GM19099 (cell line): ENCODE measurements around the gene VPS37B.

Experiments
- POLR2A ChIP-seq: IDR thresholded peaks from 3 replicates; pipeline ENCODE4 v1.6.1; 2011; ENCODE audit warnings: low read depth; ENCODE audit not compliant: insufficient read length; ENCODE audit errors: extremely low read depth

The VPS37B gene

GRCh38 chr12:122845041-122845864 lies 50.7 kb downstream of the VPS37B start:
- no peak for TF ChIP-seq POLR2A

GRCh38 chr12:122844366-122844971 lies 51.5 kb downstream of the VPS37B start:
- no peak for TF ChIP-seq POLR2A

- TF ChIP-seq POLR2A: no peak
Measured at GRCh38 chr12:122843455-122843854, 52.5 kb downstream of the VPS37B start.

GRCh38 chr12:122842505-122843405 lies 53.2 kb downstream of the VPS37B start:
- no peak for TF ChIP-seq POLR2A

- no peak for TF ChIP-seq POLR2A
Measured at GRCh38 chr12:122841544-122842321, 54.2 kb downstream of the VPS37B start.

- no peak for TF ChIP-seq POLR2A
Measured at GRCh38 chr12:122840580-122841513, 55.1 kb downstream of the VPS37B start.

- TF ChIP-seq POLR2A: no peak
Measured at GRCh38 chr12:122839907-122840554, 55.9 kb downstream of the VPS37B start.

- TF ChIP-seq POLR2A: no peak
Measured at GRCh38 chr12:122838841-122839240, 57.1 kb downstream of the VPS37B start.

GRCh38 chr12:122837306-122838265 lies 58.3 kb downstream of the VPS37B start:
- no peak for TF ChIP-seq POLR2A

- no peak for TF ChIP-seq POLR2A
Measured at GRCh38 chr12:122836027-122836921, 59.6 kb downstream of the VPS37B start.

GRCh38 chr12:122835750-122836026 lies 60.2 kb downstream of the VPS37B start:
- peak; percentile 39 for TF ChIP-seq POLR2A
